GM04503 (cell line): Measurements from ENCODE around the gene ARSA.
"Not testable (repeated sequence)": the region's sequence is repeated elsewhere in the genome, so short reads cannot be mapped to it uniquely, and the experiment has no call there.

Source experiments
- DNase-seq: peaks from one replicate; pipeline ENCODE4 v3.0.0-alpha.2; 2012; ENCODE audit warnings: low read depth

The ARSA gene

GRCh38 chr22:50621948-50622722 is 5.8 kb downstream of the ARSA start:
- DNase-seq, result no peak

GRCh38 chr22:50621356-50621880 is 6.5 kb downstream of the ARSA start:
- no peak for DNase-seq

DNA sequence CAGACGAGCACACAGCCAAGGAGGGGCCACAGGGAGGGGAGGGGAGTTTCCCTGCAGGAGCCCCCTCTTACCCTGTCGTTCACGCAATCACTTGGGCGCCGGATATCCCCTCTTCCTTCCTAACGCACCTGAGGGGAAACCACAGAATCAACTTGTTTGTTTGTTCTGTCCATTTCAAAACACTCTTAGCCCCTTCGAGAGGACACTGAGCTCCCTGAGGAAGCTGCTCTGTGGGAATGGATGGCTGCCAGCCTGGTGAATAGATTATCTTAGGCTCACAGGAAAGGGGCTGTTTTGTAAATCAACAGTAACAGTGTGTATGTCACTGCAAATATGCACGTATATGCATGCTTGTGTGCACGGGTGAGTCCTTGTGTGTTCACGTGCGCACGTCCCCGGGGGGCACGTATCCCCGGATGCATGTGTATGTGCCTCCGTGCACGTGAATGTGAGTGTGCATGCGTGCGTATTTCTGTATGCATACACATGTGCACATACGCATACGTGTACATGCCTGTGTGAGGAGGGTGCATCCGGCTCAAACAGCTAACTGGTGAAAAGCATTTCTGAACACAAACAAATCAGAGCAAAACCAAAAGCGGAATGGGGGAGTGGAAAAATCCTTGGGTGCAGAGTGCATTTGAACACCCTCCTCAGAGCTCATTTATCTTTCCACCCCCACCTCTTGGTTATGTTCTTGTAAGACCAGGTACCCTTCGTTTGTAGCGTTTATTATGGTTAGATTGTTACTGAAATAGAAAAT is 7.2 kb downstream of the ARSA start:
- peak; percentile 18 for DNase-seq

- not testable (repeated sequence) for DNase-seq
These were observed 13.7 kb downstream of the ARSA start for GRCh38 chr22:50614296-50614695.

DNA sequence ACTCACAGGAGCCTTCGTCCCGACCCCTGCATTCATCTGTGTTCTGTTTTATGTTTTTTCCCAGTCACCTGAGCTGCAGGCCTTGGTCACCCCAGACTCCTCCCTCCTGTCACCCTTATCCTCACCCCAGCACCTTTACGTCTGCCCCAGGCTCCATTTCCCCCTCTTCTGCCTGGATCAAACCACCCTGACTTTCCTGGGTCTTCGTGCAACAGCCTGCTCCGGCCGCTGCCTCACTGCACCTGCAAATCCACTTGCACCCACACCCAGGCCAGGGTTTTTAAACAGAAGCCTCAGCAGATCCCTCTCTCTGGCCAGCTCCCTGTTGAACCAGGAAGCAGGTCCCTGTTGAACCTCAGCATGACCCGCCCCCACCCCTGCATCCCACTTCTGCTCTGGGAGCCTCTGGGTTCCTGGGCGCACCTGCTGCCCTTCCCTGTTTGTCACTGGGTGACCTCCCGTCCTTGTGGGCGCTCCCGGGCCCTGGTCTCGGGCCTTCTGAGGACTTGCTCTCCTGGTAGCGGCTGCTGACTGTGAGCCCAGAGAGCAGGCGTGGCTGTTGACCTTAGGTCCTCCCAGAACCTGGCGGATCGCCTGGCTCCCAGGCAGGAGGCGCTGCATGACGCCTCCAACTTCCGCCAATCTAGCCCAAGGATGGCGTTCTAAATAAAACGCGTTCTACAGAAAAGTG is 14.5 kb downstream of the ARSA start:
- no peak for DNase-seq

GRCh38 chr22:50612528-50613221 is 15.3 kb downstream of the ARSA start:
- DNase-seq, result no peak

DNA sequence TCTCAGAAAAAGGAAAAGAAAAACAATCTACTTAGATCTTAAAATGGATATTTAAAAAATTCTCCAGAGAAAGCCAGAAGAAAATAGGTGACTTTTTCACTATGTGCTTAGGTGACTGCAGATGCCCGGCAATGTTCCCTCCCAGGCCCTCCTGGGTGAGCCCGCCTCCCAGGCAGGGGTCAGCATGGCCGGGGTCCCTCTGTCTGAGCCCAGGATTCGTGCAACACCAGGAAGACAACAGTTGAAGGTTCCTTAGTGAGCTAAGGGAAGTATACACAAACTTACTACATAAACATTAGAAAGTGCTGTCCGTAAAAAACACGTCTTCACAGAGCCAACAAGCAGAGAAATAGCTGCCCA is 15.8 kb downstream of the ARSA start:
- DNase-seq, result no peak

- DNase-seq, result no peak
These were observed 16.5 kb downstream of the ARSA start for GRCh38 chr22:50611341-50612060.

DNA sequence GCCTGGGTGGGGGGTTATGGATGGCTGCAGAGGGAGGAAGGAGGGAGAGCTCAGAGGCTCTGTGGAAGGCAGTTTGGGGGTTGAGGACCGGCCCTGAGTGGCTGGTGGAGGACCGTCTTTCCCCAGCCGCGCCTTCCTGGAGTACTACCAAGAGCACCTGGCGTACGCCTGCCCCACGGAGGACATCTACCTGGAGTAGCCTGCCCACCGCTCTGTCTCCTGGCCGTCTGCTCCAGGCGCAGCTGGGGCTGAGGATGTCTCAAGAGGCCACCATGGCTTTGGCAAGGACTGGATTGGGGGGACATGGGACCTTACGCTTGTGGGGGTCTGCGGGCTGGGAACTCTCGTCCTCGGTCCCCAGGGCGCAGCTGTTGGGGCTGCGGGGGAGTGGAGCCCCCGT is 17.4 kb downstream of the ARSA start:
- no peak for DNase-seq

- DNase-seq, result no peak
These were observed 17.9 kb downstream of the ARSA start for GRCh38 chr22:50610041-50610451.

- no peak for DNase-seq
These were observed 18.4 kb downstream of the ARSA start for GRCh38 chr22:50609599-50609998.

DNA sequence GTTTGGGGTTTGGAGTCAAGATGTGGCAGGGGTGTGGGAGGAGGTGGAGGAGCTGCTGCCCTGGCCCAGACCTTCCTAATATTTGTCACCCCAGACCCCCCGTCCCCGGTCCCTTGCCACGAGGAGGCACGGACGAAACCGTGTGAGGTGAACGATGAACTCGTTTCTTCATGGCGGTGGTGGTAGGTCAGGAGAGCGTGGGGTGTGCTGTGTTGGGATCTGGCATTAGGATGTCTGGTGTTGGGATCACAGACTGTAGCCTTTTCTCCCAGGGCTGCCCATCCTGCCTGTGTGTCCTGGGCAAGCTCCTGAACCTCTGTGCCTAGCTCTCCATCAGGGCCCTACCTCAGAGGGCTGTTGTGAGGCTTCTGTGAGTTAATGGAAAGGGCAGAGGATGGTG is 19.0 kb downstream of the ARSA start:
- no peak for DNase-seq

- not testable (repeated sequence) for DNase-seq
These were observed 19.7 kb downstream of the ARSA start for GRCh38 chr22:50608058-50608840.

GRCh38 chr22:50607659-50608020 is 20.3 kb downstream of the ARSA start:
- no peak for DNase-seq

- DNase-seq, result no peak
These were observed 20.9 kb downstream of the ARSA start for GRCh38 chr22:50606946-50607658.

- DNase-seq, result no peak
These were observed 21.6 kb downstream of the ARSA start for GRCh38 chr22:50606165-50606945.

GRCh38 chr22:50605613-50606074 is 22.3 kb downstream of the ARSA start:
- no peak for DNase-seq

- no peak for DNase-seq
These were observed 22.8 kb downstream of the ARSA start for GRCh38 chr22:50605002-50605612.
